HG03045 (cell line): ENCODE measurements around the gene TEAD1.
"Not testable (repeated sequence)": the region's sequence is repeated elsewhere in the genome, so short reads cannot be mapped to it uniquely, and the experiment has no call there.

Source experiments
- ATAC-seq: cut with Tn5 transposase; IDR thresholded peaks from one replicate; pipeline ENCODE4 v1.9.1; 2021; ENCODE audit warnings: mild to moderate bottlenecking, moderate library complexity; ENCODE audit not compliant: unreplicated experiment

Gene TEAD1

GRCh38 chr11:12733091-12733490 lies 58.9 kb downstream of the TEAD1 start:
- ATAC-seq: no peak

- ATAC-seq: no peak
Measured at GRCh38 chr11:12734625-12735024, 60.4 kb downstream of the TEAD1 start.

GRCh38 chr11:12735262-12735661 lies 61.0 kb downstream of the TEAD1 start:
- ATAC-seq: no peak

GRCh38 chr11:12737024-12737423 lies 62.8 kb downstream of the TEAD1 start:
- ATAC-seq: no peak

- no peak for ATAC-seq
Measured at GRCh38 chr11:12741671-12742216, 67.5 kb downstream of the TEAD1 start.

- no peak for ATAC-seq
Measured at GRCh38 chr11:12743834-12744449, 69.7 kb downstream of the TEAD1 start.

- ATAC-seq: no peak
Measured at GRCh38 chr11:12744826-12745502, 70.7 kb downstream of the TEAD1 start.

GRCh38 chr11:12745787-12746186 lies 71.6 kb downstream of the TEAD1 start:
- no peak for ATAC-seq

GRCh38 chr11:12746593-12747097 lies 72.4 kb downstream of the TEAD1 start:
- no peak for ATAC-seq

GRCh38 chr11:12748561-12748960 lies 74.3 kb downstream of the TEAD1 start:
- ATAC-seq: no peak

GRCh38 chr11:12749442-12749841 lies 75.2 kb downstream of the TEAD1 start:
- no peak for ATAC-seq

GRCh38 chr11:12750181-12750580 lies 76.0 kb downstream of the TEAD1 start:
- ATAC-seq: no peak

GRCh38 chr11:12752868-12753524 lies 78.8 kb downstream of the TEAD1 start:
- ATAC-seq: no peak

GRCh38 chr11:12754021-12754420 lies 79.8 kb downstream of the TEAD1 start:
- ATAC-seq: no peak

- ATAC-seq: no peak
Measured at GRCh38 chr11:12754582-12755234, 80.5 kb downstream of the TEAD1 start.

GRCh38 chr11:12755510-12756453 lies 81.6 kb downstream of the TEAD1 start:
- ATAC-seq: no peak

- ATAC-seq: no peak
Measured at GRCh38 chr11:12756454-12756806, 82.2 kb downstream of the TEAD1 start.

- no peak for ATAC-seq
Measured at GRCh38 chr11:12756867-12757266, 82.6 kb downstream of the TEAD1 start.

- ATAC-seq: no peak
Measured at GRCh38 chr11:12757416-12757815, 83.2 kb downstream of the TEAD1 start.

- not testable (repeated sequence) for ATAC-seq
Measured at GRCh38 chr11:12758117-12758516, 83.9 kb downstream of the TEAD1 start.
